ENCODE measurements around the gene SAMD3.

Gene SAMD3

DNA sequence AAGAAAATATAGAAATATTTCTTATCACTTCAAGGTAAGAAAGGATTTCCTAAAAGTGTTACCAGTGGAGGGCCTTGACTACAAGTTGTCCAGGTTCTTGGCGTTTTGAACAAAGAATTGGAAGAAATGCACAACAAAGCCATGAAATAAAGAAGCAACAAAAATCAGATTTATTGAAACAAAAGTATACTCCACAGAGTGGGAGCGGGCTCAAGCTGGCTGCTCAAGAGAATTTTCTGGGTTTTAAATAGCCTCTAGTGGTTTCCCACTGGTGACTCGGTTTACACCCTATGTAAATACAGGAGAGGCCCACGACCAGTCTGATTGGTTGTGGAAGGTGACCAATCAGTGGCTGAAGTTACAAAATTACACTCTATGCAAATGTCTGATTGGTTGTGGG is 64.2 kb downstream of the SAMD3 start:
- TF ChIP-seq EZH2phosphoT487 (IDR thresholded peaks at IDR 0.05; ENCODE audit: low read depth) = no peak
- TF ChIP-seq, protein P1, sequence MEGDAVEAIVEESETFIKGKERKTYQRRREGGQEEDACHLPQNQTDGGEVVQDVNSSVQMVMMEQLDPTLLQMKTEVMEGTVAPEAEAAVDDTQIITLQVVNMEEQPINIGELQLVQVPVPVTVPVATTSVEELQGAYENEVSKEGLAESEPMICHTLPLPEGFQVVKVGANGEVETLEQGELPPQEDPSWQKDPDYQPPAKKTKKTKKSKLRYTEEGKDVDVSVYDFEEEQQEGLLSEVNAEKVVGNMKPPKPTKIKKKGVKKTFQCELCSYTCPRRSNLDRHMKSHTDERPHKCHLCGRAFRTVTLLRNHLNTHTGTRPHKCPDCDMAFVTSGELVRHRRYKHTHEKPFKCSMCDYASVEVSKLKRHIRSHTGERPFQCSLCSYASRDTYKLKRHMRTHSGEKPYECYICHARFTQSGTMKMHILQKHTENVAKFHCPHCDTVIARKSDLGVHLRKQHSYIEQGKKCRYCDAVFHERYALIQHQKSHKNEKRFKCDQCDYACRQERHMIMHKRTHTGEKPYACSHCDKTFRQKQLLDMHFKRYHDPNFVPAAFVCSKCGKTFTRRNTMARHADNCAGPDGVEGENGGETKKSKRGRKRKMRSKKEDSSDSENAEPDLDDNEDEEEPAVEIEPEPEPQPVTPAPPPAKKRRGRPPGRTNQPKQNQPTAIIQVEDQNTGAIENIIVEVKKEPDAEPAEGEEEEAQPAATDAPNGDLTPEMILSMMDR (IDR thresholded peaks at IDR 0.05; ENCODE audit: low read depth, low read length) = no peak
- Histone ChIP-seq H4K20me1 (ENCODE audit: insufficient read depth, low read length) (no peaks in the 10 kb centered on the region), H3K27ac (ENCODE audit: low read length) (no peak overlapping the region), H3K4me2 (ENCODE audit: low read length) (no peak overlapping the region), H2AFZ (ENCODE audit: low read depth, low read length) (no peak overlapping the region; the same call in 1 of the 2 replicates), H3K4me1 (ENCODE audit: low read length) (peaks cover 49% of the 10 kb centered on the region), H3K79me2 (ENCODE audit: low read length) (no peaks in the 10 kb centered on the region), H3K36me3 (replicated peaks; ENCODE audit: low read depth, low read length) (peaks cover 13% of the 10 kb centered on the region), H3K4me3 (ENCODE audit: low read length) (no peak overlapping the region), H3K9ac (ENCODE audit: low read length) (no peak overlapping the region), H3K9me3 (ENCODE audit: insufficient read depth, low read length) (no peaks in the 10 kb centered on the region), H3K27me3 (ENCODE audit: low read depth, low read length) (no peaks in the 10 kb centered on the region)

- Histone ChIP-seq H3K36me3 (replicated peaks; ENCODE audit: low read depth, low read length) (peaks cover 13% of the 10 kb centered on the region), H2AFZ (ENCODE audit: low read depth, low read length) (no peak overlapping the region), H3K27ac (ENCODE audit: low read length) (no peak overlapping the region), H3K9ac (ENCODE audit: low read length) (no peak overlapping the region), H4K20me1 (ENCODE audit: insufficient read depth, low read length) (no peaks in the 10 kb centered on the region), H3K4me3 (ENCODE audit: low read length) (no peak overlapping the region), H3K4me1 (ENCODE audit: low read length) (peaks cover 44% of the 10 kb centered on the region), H3K9me3 (ENCODE audit: insufficient read depth, low read length) (no peaks in the 10 kb centered on the region), H3K4me2 (ENCODE audit: low read length) (no peak overlapping the region), H3K27me3 (ENCODE audit: low read depth, low read length) (no peaks in the 10 kb centered on the region), H3K79me2 (ENCODE audit: low read length) (no peaks in the 10 kb centered on the region)
- no peak for TF ChIP-seq EZH2phosphoT487 (IDR thresholded peaks at IDR 0.05; ENCODE audit: low read depth)
- TF ChIP-seq, protein P1 (IDR thresholded peaks at IDR 0.05; ENCODE audit: low read depth, low read length) = no peak
Observed at GRCh38 chr6:130158056-130158455, 64.7 kb downstream of the SAMD3 start.

DNA sequence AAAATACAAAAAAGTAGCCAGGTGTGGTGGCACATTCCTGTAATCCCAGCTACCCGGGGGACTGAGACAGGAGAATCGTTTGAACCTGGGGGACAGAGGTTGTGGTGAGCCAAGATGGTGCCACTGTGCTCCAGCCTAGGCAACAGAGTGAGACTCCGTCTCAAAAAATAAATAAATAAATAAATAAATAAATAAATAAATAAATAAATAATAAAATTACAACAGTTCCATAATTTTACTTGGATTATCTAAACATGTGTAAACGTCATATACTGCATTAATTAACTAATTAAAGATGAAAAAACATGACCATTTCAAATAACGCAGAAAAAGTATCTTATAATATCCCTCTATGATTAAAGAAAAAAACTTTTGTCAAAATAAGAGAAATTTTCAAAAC is 65.8 kb downstream of the SAMD3 start:
- no peak overlapping the region for H3K27ac ChIP-seq (ENCODE audit: low read length)
- no peak overlapping the region for H3K4me2 ChIP-seq (ENCODE audit: low read length)
- H3K36me3 ChIP-seq (replicated peaks; ENCODE audit: low read depth, low read length) = peaks cover 13% of the 10 kb centered on the region
- H3K27me3 ChIP-seq (ENCODE audit: low read depth, low read length) = no peaks in the 10 kb centered on the region
- H3K9me3 ChIP-seq (ENCODE audit: insufficient read depth, low read length) = no peaks in the 10 kb centered on the region
- peaks cover 33% of the 10 kb centered on the region for H3K4me1 ChIP-seq (ENCODE audit: low read length)
- no peaks in the 10 kb centered on the region for H4K20me1 ChIP-seq (ENCODE audit: insufficient read depth, low read length)
- H2AFZ ChIP-seq (ENCODE audit: low read depth, low read length) = no peak overlapping the region
- H3K79me2 ChIP-seq (ENCODE audit: low read length) = no peaks in the 10 kb centered on the region
- no peak overlapping the region for H3K9ac ChIP-seq (ENCODE audit: low read length)
- no peak for TF ChIP-seq EZH2phosphoT487 (IDR thresholded peaks at IDR 0.05; ENCODE audit: low read depth)
- TF ChIP-seq, protein P1 (IDR thresholded peaks at IDR 0.05; ENCODE audit: low read depth, low read length) = no peak
- no peak overlapping the region for H3K4me3 ChIP-seq (ENCODE audit: low read length)

DNA sequence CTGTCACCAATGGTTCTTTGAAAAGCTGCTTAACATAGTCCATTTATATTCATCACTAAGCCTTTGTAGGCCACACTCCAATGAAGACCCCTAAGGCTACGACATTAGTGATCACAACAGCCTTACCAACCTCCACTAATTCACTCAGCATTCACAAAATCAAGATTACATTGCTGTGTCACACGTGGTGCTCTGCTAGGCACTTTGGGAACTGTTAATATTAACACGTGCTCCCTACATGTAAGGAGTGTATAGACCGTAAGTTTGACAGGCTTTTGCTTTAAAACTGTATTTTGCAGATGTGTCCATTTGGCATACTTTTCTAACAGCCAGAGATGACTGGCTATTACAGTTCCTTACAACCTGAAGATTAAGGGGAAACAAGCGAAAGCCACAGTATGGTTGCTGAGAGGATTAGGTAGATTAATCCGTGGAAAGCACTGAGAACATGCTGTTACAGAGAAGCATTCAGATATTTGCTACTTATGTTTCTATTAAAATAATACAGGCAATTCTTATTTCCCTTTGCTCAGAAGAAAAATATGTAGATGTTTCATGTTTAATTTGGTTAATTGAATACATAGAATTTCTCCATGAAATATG is 69.7 kb downstream of the SAMD3 start:
- Histone ChIP-seq H3K9ac (ENCODE audit: low read length) (no peak overlapping the region), H3K4me1 (ENCODE audit: low read length) (peaks cover 8% of the 10 kb centered on the region), H3K27ac (ENCODE audit: low read length) (no peak overlapping the region), H3K4me2 (ENCODE audit: low read length) (no peak overlapping the region), H4K20me1 (ENCODE audit: insufficient read depth, low read length) (no peaks in the 10 kb centered on the region), H3K4me3 (ENCODE audit: low read length) (no peak overlapping the region), H2AFZ (ENCODE audit: low read depth, low read length) (no peak overlapping the region), H3K27me3 (ENCODE audit: low read depth, low read length) (no peaks in the 10 kb centered on the region), H3K36me3 (replicated peaks; ENCODE audit: low read depth, low read length) (peaks cover 1% of the 10 kb centered on the region), H3K9me3 (ENCODE audit: insufficient read depth, low read length) (no peaks in the 10 kb centered on the region), H3K79me2 (ENCODE audit: low read length) (no peaks in the 10 kb centered on the region)
- TF ChIP-seq, protein P1 (IDR thresholded peaks at IDR 0.05; ENCODE audit: low read depth, low read length) = no peak
- no peak for TF ChIP-seq EZH2phosphoT487 (IDR thresholded peaks at IDR 0.05; ENCODE audit: low read depth)
